IMR-90 (cell line): Measurements from ENCODE around the gene TAF11L13.
"Not testable (repeated sequence)": the region's sequence is repeated elsewhere in the genome, so short reads cannot be mapped to it uniquely, and the experiment has no call there.

Source experiments
- CTCF ChIP-seq: conservative IDR thresholded peaks from 2 replicates; pipeline ENCODE4 v1.5.1; 2012; ENCODE audit warnings: mild to moderate bottlenecking, low read depth, low read length, improper control_type of control experiment
- MAFK ChIP-seq: IDR thresholded peaks from 2 replicates; pipeline ENCODE4 v1.6.1; 2012; ENCODE audit warnings: low read depth, low read length, improper control_type of control experiment
- MAZ ChIP-seq: IDR thresholded peaks from 2 replicates; pipeline ENCODE4 v1.6.1; 2012; ENCODE audit warnings: low read depth, mild to moderate bottlenecking, low read length, improper control_type of control experiment, moderate library complexity, borderline replicate concordance
- MXI1 ChIP-seq: IDR thresholded peaks from 2 replicates; pipeline ENCODE4 v1.6.1; 2012; ENCODE audit warnings: low read depth, mild to moderate bottlenecking, low read length, moderate library complexity, borderline replicate concordance
- NFE2L2 ChIP-seq: fragments of 150-350 bp; IDR thresholded peaks from 2 replicates; pipeline ENCODE4 v1.6.1; 2016; ENCODE audit warnings: low read depth, mild to moderate bottlenecking, low read length
- POLR2A ChIP-seq: IDR thresholded peaks from 2 replicates; pipeline ENCODE4 v1.6.1; 2012; ENCODE audit warnings: mild to moderate bottlenecking, low read depth, low read length
- RAD21 ChIP-seq: IDR thresholded peaks from 2 replicates; pipeline ENCODE4 v1.6.1; 2012; ENCODE audit warnings: low read length, improper control_type of control experiment
- RCOR1 ChIP-seq: IDR thresholded peaks from 2 replicates; pipeline ENCODE4 v1.6.1; 2012; ENCODE audit warnings: mild to moderate bottlenecking, low read length, improper control_type of control experiment; ENCODE audit not compliant: insufficient replicate concordance
- RFX5 ChIP-seq: IDR thresholded peaks from 2 replicates; pipeline ENCODE4 v1.8.0; 2012; ENCODE audit warnings: low read depth, mild to moderate bottlenecking, low read length, moderate library complexity
- USF2 ChIP-seq: fragments of 150-350 bp; IDR thresholded peaks from 2 replicates; pipeline ENCODE4 v1.6.1; 2017; ENCODE audit warnings: mild to moderate bottlenecking, antibody characterized with exemption, low read length, low read depth

- TF ChIP-seq CTCF, MXI1, RCOR1, NFE2L2, RAD21, POLR2A, MAFK, USF2, RFX5, MAZ: not testable (repeated sequence)
Observed at GRCh38 chr5:17631788-17632187, at the start of gene TAF11L13.
